Tibial nerve (tissue), 4 donors: ENCODE measurements around the gene DYRK1A.

ENCODE experiments used
- CTCF ChIP-seq, 5 experiments: fragments of 200-600 bp in 3 of 5; fragments of 450-650 bp in 2 of 5; sonication (generic) in 3 of 5; IDR thresholded peaks; one replicate each; pipeline ENCODE4 v1.5.1; 2016 to 2019; ENCODE audit warnings: antibody characterized with exemption in 5 of 5, mild to moderate bottlenecking in 3 of 5, moderate library complexity in 2 of 5
- EP300 ChIP-seq, 2 donors: sonication (generic); formaldehyde crosslinking; IDR thresholded peaks; one replicate each; pipeline ENCODE4 v1.6.1; 2017; ENCODE audit warnings: antibody characterized with exemption in 2 of 2, mild to moderate bottlenecking in 1 of 2
- POLR2A ChIP-seq, 2 donors: fragments of 450-650 bp; IDR thresholded peaks; one replicate each; pipeline ENCODE4 v1.6.1; 2017; ENCODE audit warnings: antibody characterized with exemption in 2 of 2, mild to moderate bottlenecking in 2 of 2, moderate library complexity in 2 of 2

GRCh38 chr21:37408464-37409193 is 42.1 kb downstream of the DYRK1A start:
- no peak for TF ChIP-seq POLR2A (IDR thresholded peaks at IDR 0.05)
- TF ChIP-seq CTCF (IDR thresholded peaks at IDR 0.05), result no peak
- no peak for TF ChIP-seq EP300 (IDR thresholded peaks at IDR 0.05)
